ENCODE data around the gene CHD2.

GRCh38 chr15:93028632-93029213, 128.6 kb downstream of the CHD2 start:
- TF ChIP-seq, protein P1, sequence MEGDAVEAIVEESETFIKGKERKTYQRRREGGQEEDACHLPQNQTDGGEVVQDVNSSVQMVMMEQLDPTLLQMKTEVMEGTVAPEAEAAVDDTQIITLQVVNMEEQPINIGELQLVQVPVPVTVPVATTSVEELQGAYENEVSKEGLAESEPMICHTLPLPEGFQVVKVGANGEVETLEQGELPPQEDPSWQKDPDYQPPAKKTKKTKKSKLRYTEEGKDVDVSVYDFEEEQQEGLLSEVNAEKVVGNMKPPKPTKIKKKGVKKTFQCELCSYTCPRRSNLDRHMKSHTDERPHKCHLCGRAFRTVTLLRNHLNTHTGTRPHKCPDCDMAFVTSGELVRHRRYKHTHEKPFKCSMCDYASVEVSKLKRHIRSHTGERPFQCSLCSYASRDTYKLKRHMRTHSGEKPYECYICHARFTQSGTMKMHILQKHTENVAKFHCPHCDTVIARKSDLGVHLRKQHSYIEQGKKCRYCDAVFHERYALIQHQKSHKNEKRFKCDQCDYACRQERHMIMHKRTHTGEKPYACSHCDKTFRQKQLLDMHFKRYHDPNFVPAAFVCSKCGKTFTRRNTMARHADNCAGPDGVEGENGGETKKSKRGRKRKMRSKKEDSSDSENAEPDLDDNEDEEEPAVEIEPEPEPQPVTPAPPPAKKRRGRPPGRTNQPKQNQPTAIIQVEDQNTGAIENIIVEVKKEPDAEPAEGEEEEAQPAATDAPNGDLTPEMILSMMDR (IDR thresholded peaks at IDR 0.05) = no peak
- TF ChIP-seq POLR2A (IDR thresholded peaks at IDR 0.05) = no peak
